Mononuclear cell (primary cell): ENCODE results near the gene OR1C1. TPM values are rescaled to one million over a fixed set of nuclear protein-coding genes. Genes with fewer than 3 reads are reported as not detected.

Experiments used
- total RNA-seq: library from RNA; depleted of rRNA; stranded (reverse); fragments of >200 nt; gene quantifications from one replicate; pipeline ENCODE4 v1.2.3, GENCODE V29; 2012

The OR1C1 gene
- total RNA-seq, 1 donor: not detected

Other genes with a start within 250 kb of the OR1C1 start
- gene OR2C3, start 224.1 kb downstream of the OR1C1 start, total RNA-seq: under 0.01 TPM
- 1.7 TPM for gene GCSAML, start 211.4 kb downstream of the OR1C1 start, total RNA-seq
- not detected for gene OR2G2, start 172.2 kb downstream of the OR1C1 start, total RNA-seq
- not detected for gene OR2G3, start 155.0 kb downstream of the OR1C1 start, total RNA-seq
- 0.21 TPM for gene OR13G1, start 80.8 kb downstream of the OR1C1 start, total RNA-seq
- not detected for gene OR6F1, start 43.9 kb downstream of the OR1C1 start, total RNA-seq
- not detected for gene OR14K1, start 21.9 kb downstream of the OR1C1 start, total RNA-seq
- not detected for gene OR14A2, start 12.4 kb downstream of the OR1C1 start, total RNA-seq
- gene OR14A16, start 63.6 kb upstream of the OR1C1 start, total RNA-seq: not detected
- gene OR11L1, start 81.3 kb upstream of the OR1C1 start, total RNA-seq: not detected
- gene TRIM58, start 96.6 kb upstream of the OR1C1 start, total RNA-seq: 15.2 TPM
- 1.2 TPM for gene OR2W3, start 135.0 kb upstream of the OR1C1 start, total RNA-seq
- 0.10 TPM for gene OR2T8, start 159.7 kb upstream of the OR1C1 start, total RNA-seq
- gene OR2AJ1, start 164.3 kb upstream of the OR1C1 start, total RNA-seq: not detected
- 0.31 TPM for gene OR2L8, start 188.3 kb upstream of the OR1C1 start, total RNA-seq
- 0.10 TPM for gene OR2AK2, start 204.7 kb upstream of the OR1C1 start, total RNA-seq